Chondrocyte (in vitro differentiated cells): Measurements from ENCODE around the gene SYPL1. TPM values are rescaled to one million over a fixed set of nuclear protein-coding genes. Genes with fewer than 3 reads are reported as not detected.

ENCODE experiments used
- DNase-seq: peaks from one replicate; pipeline ENCODE4 v3.0.0; 2021; ENCODE audit warnings: mixed read lengths, low spot score
- H3K27ac Mint-ChIP-seq: one replicate; pipeline ENCODE4 v1.8.0; 2021; ENCODE audit warnings: mild to moderate bottlenecking, moderate library complexity, mixed read lengths; ENCODE audit not compliant: unreplicated experiment
- H3K27me3 Mint-ChIP-seq: 2 replicates; pipeline ENCODE4 v1.8.0; 2021; ENCODE audit warnings: low read depth, mixed read lengths
- H3K36me3 Mint-ChIP-seq: 2 replicates; pipeline ENCODE4 v1.8.0; 2021; ENCODE audit warnings: low read depth, mixed read lengths
- H3K4me1 Mint-ChIP-seq: 2 replicates; pipeline ENCODE4 v1.8.0; 2021; ENCODE audit warnings: low read depth, mild to moderate bottlenecking, mixed read lengths
- H3K4me3 Mint-ChIP-seq: one replicate; pipeline ENCODE4 v1.8.0; 2021; ENCODE audit warnings: mild to moderate bottlenecking, moderate library complexity, mixed read lengths; ENCODE audit not compliant: unreplicated experiment
- H3K9me3 Mint-ChIP-seq: 2 replicates; pipeline ENCODE4 v1.8.0; 2021; ENCODE audit warnings: low read depth, mixed read lengths
- total RNA-seq: library from RNA; stranded (reverse); gene quantifications from 3 replicates; pipeline ENCODE4 v1.2.1, GENCODE V29; 2021
- TF ChIP-seq, protein P1 (sequence below): fragments of 200-600 bp; sonication (generic); IDR thresholded peaks from 2 replicates; pipeline ENCODE4 v1.5.0; 2021; ENCODE audit warnings: antibody characterized with exemption, mild to moderate bottlenecking, moderate library complexity

Gene SYPL1
- total RNA-seq, 1 donor from 2014 or later = 71.8 TPM

DNA sequence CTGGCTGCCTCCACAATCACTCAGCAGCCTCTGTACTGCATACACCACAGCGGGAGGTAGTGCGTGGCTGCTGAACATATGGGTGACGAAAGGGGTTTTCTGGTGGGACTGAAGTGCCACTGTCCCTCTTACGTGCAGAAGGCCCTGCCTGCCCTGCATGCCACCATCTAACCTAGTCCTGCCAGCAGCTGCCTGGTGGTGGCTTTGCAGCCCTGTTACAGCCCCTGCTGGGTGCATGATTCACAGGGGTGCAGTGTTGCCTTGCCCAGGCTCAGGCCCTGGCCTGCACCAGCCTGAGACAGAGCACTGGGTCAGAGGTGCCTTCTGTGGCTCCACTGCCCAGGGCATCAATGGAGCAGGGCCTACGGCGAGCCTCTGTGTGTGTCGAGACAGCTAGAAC, 50.1 kb downstream of the SYPL1 start:
- DNase-seq = no peak
- TF ChIP-seq, protein P1, sequence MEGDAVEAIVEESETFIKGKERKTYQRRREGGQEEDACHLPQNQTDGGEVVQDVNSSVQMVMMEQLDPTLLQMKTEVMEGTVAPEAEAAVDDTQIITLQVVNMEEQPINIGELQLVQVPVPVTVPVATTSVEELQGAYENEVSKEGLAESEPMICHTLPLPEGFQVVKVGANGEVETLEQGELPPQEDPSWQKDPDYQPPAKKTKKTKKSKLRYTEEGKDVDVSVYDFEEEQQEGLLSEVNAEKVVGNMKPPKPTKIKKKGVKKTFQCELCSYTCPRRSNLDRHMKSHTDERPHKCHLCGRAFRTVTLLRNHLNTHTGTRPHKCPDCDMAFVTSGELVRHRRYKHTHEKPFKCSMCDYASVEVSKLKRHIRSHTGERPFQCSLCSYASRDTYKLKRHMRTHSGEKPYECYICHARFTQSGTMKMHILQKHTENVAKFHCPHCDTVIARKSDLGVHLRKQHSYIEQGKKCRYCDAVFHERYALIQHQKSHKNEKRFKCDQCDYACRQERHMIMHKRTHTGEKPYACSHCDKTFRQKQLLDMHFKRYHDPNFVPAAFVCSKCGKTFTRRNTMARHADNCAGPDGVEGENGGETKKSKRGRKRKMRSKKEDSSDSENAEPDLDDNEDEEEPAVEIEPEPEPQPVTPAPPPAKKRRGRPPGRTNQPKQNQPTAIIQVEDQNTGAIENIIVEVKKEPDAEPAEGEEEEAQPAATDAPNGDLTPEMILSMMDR = no peak
- H3K4me1 Mint-ChIP-seq = peaks cover 18% of the 10 kb centered on the region
- no peak overlapping the region for H3K27ac Mint-ChIP-seq
- H3K9me3 Mint-ChIP-seq = no peaks in the 10 kb centered on the region
- no peaks in the 10 kb centered on the region for H3K36me3 Mint-ChIP-seq
- H3K4me3 Mint-ChIP-seq = no peak overlapping the region
- H3K27me3 Mint-ChIP-seq = no peaks in the 10 kb centered on the region

DNA sequence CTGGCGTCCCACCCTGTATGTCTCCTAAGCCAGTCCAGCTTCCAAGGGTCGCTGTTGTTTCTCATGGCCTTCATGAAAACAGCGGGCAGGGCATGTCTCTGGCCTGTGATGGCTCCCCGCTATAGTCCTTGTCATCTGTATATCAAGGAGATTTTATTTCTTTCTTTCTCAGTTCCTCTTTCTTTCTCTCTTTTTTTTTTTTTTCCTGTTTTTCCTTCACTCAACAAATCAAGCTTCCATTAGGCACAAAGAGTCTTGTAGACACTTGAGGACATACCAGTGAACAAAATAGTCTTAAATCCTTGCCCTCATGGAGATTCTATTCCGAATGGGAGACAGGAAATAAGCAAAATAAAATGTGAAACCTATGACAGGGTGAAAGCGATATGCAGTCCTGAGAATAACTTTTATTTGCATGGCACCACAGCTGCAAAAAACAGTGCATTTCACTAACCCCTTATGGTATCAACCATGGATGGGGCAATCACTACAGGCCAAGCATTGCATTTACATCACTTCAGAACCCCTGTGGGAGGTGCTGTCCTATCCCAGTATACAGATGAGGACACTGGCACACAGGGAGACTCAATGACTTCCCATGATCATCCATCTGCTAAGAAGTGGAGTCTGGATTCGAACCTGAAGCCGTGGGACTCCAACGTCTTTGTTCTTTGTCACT, 50.7 kb downstream of the SYPL1 start:
- no peak for DNase-seq
- no peak overlapping the region for H3K4me3 Mint-ChIP-seq
- no peaks in the 10 kb centered on the region for H3K27me3 Mint-ChIP-seq
- H3K9me3 Mint-ChIP-seq = no peaks in the 10 kb centered on the region
- H3K27ac Mint-ChIP-seq = no peak overlapping the region
- no peaks in the 10 kb centered on the region for H3K36me3 Mint-ChIP-seq
- peaks cover 18% of the 10 kb centered on the region for H3K4me1 Mint-ChIP-seq
- TF ChIP-seq, protein P1 = no peak

DNA sequence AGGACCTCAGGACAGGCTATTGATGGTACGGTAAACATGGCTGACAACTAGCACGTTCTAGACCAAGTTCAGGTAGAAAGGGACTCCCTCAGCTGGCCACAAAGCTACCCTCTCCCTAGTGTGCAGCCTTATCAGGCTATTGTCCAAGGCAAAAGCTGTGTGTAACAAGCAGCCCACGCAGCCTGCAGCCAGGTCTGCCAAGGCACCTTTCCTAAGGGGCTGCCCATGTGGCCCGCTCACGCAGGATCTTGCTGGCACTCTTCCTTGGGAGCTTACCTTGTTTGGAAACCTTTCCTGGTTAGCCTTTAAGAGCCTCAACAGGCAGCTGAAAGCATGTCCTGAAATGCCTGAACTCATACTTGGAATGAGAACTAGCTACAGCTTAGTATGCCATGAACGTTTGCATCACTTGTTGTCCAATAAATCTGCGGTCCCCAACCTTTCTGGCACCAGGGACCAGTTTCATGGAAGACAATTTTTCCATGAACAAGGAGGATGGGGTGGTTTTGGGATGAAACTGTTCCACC, 51.7 kb downstream of the SYPL1 start:
- Mint-ChIP-seq H3K4me3 (no peak overlapping the region), H3K27ac (no peak overlapping the region), H3K9me3 (no peaks in the 10 kb centered on the region), H3K36me3 (no peaks in the 10 kb centered on the region), H3K4me1 (peaks cover 10% of the 10 kb centered on the region), H3K27me3 (no peaks in the 10 kb centered on the region)
- no peak for DNase-seq
- TF ChIP-seq, protein P1 = no peak

DNA sequence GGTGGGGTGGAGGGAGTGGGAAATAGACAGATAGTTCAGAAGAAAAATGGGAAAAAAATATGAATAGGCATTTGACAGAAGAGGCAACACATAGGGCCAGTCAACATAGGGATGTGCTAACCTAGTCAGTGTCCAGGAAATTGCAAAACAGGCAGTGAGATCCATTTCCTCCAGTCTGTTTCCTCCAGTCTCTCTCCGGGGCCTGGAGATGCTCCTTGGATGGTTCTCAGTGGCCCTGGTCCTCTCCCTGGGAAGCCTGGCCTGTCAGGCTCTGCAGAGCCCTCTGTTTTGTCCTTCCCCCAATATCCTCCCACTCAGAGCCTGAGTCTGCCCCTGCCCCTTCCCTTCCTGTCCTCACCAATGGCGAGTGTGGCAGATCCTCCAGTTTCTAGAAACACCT, 52.6 kb downstream of the SYPL1 start:
- H3K9me3 Mint-ChIP-seq = no peaks in the 10 kb centered on the region
- no peak for DNase-seq
- TF ChIP-seq, protein P1 = no peak
- peaks cover 1% of the 10 kb centered on the region for H3K4me1 Mint-ChIP-seq
- no peak overlapping the region for H3K27ac Mint-ChIP-seq
- H3K27me3 Mint-ChIP-seq = peaks cover 3% of the 10 kb centered on the region
- no peak overlapping the region for H3K4me3 Mint-ChIP-seq
- no peaks in the 10 kb centered on the region for H3K36me3 Mint-ChIP-seq

DNA sequence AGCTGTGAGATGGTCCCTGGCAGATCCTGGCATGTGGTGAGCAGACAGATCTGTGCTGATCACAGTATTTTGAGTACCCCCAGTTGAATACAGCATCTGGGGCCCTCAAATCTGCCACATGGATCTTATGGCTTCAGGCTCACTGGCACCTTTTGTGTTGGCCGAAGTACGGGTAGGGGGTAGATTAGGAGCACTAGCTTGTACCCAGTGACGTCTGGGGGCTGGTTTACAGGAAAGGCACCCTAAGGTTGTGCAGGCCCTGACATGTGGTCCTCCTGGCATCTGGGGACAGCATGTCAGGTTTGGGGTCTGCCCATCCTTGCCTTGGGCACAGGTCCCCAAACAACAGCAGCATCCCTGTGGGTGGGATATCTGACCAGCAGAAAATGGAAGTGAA, 53.2 kb downstream of the SYPL1 start:
- no peaks in the 10 kb centered on the region for H3K36me3 Mint-ChIP-seq
- no peak overlapping the region for H3K4me3 Mint-ChIP-seq
- no peaks in the 10 kb centered on the region for H3K4me1 Mint-ChIP-seq
- no peak overlapping the region for H3K27ac Mint-ChIP-seq
- H3K27me3 Mint-ChIP-seq = peaks cover 3% of the 10 kb centered on the region
- no peak for DNase-seq
- no peaks in the 10 kb centered on the region for H3K9me3 Mint-ChIP-seq
- TF ChIP-seq, protein P1 = no peak
